Mesodermal cell (in vitro differentiated cells): ENCODE data around the gene CD81.

ENCODE experiments used
- H3K27ac ChIP-seq: 2 replicates; pipeline ENCODE4 v1.7.0; 2013; ENCODE audit warnings: mild to moderate bottlenecking, low read depth, low read length, moderate library complexity; ENCODE audit not compliant: severe bottlenecking
- H3K36me3 ChIP-seq: 2 replicates; pipeline ENCODE4 v1.7.1; 2013; ENCODE audit warnings: mild to moderate bottlenecking, low read length, moderate library complexity; ENCODE audit not compliant: control insufficient read depth, insufficient read depth
- H3K4me1 ChIP-seq: one replicate; pipeline ENCODE4 v1.7.1; 2013; ENCODE audit warnings: mild to moderate bottlenecking, low read length; ENCODE audit not compliant: insufficient read depth, control insufficient read depth, poor library complexity, severe bottlenecking
- H3K4me3 ChIP-seq: 2 replicates; pipeline ENCODE4 v1.7.0; 2013; ENCODE audit warnings: low read length, control low read depth, mild to moderate bottlenecking; ENCODE audit not compliant: insufficient read depth, poor library complexity, severe bottlenecking; ENCODE audit errors: extremely low read depth
- H3K9me3 ChIP-seq: 2 replicates; pipeline ENCODE4 v1.7.1; 2013; ENCODE audit warnings: mild to moderate bottlenecking, low read length, moderate library complexity; ENCODE audit not compliant: control insufficient read depth
- WGBS, 2 experiments: methylation state at CpG; one replicate each; pipeline ENCODE4 v1.1.5; 2013; ENCODE audit warnings: missing lambda C conversion rate in 2 of 2; ENCODE audit not compliant: insufficient coverage in 2 of 2; 5-methylcytosine and 5-hydroxymethylcytosine counted together

CD81 gene

GRCh38 chr11:2383852-2384804 is 7.0 kb downstream of the CD81 start:
- WGBS, 2 experiments: 90 to 91% methylated on average over 14 to 16 of the region's 33 CpGs
- peaks cover 34% of the 10 kb centered on the region for H3K4me1 ChIP-seq
- H3K36me3 ChIP-seq: peaks cover 55% of the 10 kb centered on the region

DNA sequence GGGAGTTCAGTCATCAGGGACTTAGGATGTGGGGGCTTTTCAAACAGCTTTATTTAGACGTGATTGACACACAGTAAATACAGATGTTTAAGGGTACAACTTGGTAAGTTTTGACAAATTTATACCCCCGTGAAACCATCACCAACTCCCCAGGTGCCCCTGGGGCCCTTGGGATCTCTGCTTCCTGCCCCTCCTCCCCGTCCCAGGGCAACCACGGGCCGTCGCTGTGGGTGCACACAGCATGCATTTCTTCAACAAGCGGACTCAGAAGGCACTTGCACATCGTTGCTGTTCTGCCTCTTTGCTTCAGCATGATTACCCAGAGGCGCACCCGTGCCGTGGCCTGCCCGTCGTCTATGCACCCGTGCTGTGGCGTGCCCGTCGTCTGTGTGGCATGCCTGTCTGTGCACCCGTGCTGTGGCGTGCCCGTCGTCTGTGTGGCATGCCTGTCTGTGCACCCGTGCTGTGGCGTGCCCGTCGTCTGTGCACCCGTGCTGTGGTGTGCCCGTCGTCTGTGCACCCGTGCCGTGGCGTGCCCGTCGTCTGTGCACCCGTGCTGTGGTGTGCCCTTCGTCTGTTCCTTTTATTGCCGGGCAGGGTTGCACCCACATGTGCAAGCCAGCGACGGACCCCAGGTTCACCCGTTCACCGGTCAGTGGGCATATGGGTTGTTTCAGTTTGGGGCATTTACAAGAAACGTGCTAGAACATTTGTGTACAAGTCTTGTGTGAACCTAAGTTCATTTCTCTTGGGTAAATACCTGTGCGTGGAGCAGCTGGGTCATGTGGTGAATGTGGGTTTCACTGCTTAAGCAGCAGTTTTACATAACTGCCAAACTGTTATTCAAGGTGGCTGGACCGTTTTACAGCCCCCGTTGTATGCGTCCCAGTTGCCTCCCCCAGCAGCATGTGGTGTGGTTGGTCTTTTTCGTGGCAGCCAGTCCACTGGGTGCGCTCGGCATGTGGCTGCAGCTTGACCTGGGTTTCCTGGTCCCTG is 8.3 kb downstream of the CD81 start:
- Histone ChIP-seq H3K27ac (no peak overlapping the region), H3K4me1 (peaks cover 30% of the 10 kb centered on the region), H3K4me3 (no peak overlapping the region), H3K9me3 (no peaks in the 10 kb centered on the region), H3K36me3 (peaks cover 53% of the 10 kb centered on the region)
- WGBS, 2 experiments: 87 to 90% methylated on average over 25 to 36 of the region's 48 CpGs

More at GRCh38 chr11:2383852-2384804, 7.0 kb downstream of the CD81 start:
- H3K4me3 ChIP-seq: no peak overlapping the region
- no peaks in the 10 kb centered on the region for H3K9me3 ChIP-seq
- H3K27ac ChIP-seq: no peak overlapping the region

GRCh38 chr11:2386591-2386990 is 9.5 kb downstream of the CD81 start:
- 88 to 90% methylated on average over 9 of the region's 9 CpGs for WGBS, 2 experiments
- Histone ChIP-seq H3K36me3 (peaks cover 42% of the 10 kb centered on the region), H3K4me3 (no peak overlapping the region), H3K27ac (peak overlapping the region; percentile 29), H3K4me1 (peaks cover 29% of the 10 kb centered on the region), H3K9me3 (no peaks in the 10 kb centered on the region)

GRCh38 chr11:2387266-2387987 is 10.3 kb downstream of the CD81 start:
- Histone ChIP-seq H3K4me3 (no peak overlapping the region), H3K9me3 (no peaks in the 10 kb centered on the region), H3K36me3 (peaks cover 39% of the 10 kb centered on the region), H3K27ac (no peak overlapping the region), H3K4me1 (peaks cover 21% of the 10 kb centered on the region)
- 81 to 92% methylated on average over 13 to 14 of the region's 14 CpGs for WGBS, 2 experiments

DNA sequence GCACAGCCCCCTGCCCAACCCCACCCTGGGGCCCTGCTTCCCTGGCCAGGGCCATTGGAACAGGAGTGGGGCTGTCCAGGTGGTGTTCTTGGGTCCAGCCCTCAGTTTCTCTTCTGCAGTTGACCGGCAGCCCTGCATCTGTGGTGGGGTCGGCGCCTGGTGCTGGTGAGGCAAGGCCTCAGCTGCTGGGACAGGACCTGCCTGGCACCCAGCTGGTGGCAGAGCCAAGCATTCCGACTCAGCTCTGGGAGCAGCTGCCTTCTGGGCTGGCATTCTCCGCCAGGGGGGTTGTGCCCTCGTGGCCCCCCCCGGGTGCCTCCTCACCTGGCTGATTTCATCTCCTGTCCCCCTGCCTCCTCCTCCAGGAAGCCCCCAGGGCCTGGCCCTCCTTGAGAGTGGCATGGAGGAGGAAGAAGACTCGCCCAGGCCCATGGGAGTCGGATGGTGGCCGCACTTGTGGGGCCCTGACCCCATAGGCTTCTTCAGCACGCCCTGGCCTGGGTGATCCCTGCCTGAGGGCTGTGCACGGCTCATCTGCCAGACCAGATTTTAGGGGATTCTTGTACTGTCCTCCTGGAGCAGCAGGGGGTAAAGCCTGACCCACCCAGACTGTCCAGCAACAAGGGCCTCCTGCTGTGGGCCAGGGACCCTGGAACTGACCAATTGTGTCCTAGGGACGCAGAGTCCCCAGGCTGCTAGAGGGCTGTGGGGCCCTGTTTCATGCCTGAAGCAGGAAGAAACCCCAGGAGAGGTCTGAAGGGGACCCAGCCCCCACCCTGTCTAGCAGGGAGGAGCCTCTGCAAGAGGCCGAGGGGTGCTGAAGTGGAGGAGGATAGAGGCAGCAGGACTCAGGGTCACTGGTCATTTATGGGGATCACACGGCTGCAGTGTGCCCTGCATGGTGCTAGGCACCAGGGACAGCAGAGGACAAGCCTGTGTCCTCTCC is 11.6 kb downstream of the CD81 start:
- Histone ChIP-seq H3K36me3 (peaks cover 45% of the 10 kb centered on the region), H3K9me3 (no peaks in the 10 kb centered on the region), H3K27ac (no peak overlapping the region), H3K4me1 (peaks cover 13% of the 10 kb centered on the region), H3K4me3 (no peak overlapping the region)
- 82 to 89% methylated on average over 12 to 13 of the region's 15 CpGs for WGBS, 2 experiments

DNA sequence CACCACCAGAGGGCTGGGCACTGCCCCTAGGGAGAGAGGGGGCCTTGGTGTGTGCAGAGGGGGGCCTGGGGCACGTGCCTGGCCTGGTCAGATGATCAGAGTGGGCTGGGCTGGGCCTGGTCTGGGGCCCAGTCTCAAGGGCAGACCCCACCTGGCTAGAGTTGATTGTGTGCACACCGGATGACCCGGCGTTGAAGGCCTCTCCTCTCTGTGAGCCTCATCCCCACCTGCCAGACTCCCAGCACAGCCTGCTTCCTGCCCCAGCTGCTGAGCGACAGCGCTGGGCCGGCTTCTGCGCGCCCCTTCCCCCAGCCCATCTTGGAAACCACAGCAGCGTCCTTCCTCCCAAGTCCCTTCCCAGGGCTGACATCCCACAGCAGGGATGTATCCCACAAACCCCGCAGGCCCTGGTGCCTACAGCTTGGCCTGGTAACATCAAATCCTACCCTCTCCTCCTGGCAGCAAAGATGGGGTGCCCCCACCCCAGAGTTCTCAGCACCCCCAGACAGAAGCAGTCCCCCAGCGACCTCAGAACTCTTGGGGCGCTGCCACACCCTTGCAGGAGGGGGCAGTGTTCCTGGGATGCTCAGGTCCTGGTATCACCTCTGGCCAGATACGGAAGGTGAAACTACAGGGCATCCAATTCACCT is 12.4 kb downstream of the CD81 start:
- Histone ChIP-seq H3K36me3 (peaks cover 53% of the 10 kb centered on the region), H3K4me1 (peaks cover 13% of the 10 kb centered on the region), H3K9me3 (no peaks in the 10 kb centered on the region), H3K27ac (no peak overlapping the region), H3K4me3 (no peak overlapping the region)
- 77 to 80% methylated on average over 12 to 14 of the region's 14 CpGs for WGBS, 2 experiments

DNA sequence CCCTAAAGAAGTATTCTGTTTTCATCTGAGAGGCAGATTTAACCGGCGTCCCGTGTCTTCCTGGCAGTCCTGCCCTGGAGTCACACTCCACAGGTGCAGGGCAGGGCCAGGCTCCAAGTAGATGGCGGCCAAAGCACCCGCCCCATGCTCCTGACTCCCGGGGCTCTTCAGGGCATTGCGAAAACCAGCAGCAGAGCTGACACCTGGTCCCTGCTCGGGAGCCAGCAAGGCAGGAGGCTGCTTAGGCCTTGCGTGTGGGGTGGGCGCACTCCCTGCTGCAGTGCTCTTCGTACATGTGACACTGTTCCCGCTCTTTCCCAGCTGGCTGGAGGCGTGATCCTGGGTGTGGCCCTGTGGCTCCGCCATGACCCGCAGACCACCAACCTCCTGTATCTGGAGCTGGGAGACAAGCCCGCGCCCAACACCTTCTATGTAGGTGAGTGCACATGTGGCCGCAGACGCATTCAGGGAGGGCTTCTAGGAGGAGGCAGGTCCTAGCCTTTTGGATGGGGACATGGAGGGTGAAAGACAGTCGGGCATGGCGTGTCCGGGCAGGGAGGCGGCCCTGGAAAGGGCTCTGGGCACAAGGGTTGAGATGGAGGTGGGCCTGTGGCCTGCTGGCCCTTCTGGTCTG is 13.1 kb downstream of the CD81 start:
- WGBS, 2 experiments: 88 to 89% methylated on average over 21 of the region's 23 CpGs
- peaks cover 52% of the 10 kb centered on the region for H3K36me3 ChIP-seq
- no peaks in the 10 kb centered on the region for H3K9me3 ChIP-seq
- H3K4me3 ChIP-seq: no peak overlapping the region
- peaks cover 13% of the 10 kb centered on the region for H3K4me1 ChIP-seq
- no peak overlapping the region for H3K27ac ChIP-seq

GRCh38 chr11:2390725-2391151 is 13.6 kb downstream of the CD81 start:
- Histone ChIP-seq H3K27ac (no peak overlapping the region), H3K9me3 (no peaks in the 10 kb centered on the region), H3K4me3 (no peak overlapping the region), H3K36me3 (peaks cover 55% of the 10 kb centered on the region), H3K4me1 (peaks cover 13% of the 10 kb centered on the region)
- WGBS, 2 experiments: 49 to 78% methylated on average over 4 to 8 of the region's 8 CpGs
